HG02678 (cell line): ENCODE measurements around the gene SLAMF1.
"Not testable (repeated sequence)": the region's sequence is repeated elsewhere in the genome, so short reads cannot be mapped to it uniquely, and the experiment has no call there.

Experiments
- ATAC-seq: cut with Tn5 transposase; IDR thresholded peaks from one replicate; pipeline ENCODE4 v1.9.1; 2021; ENCODE audit warnings: mild to moderate bottlenecking, moderate library complexity; ENCODE audit not compliant: unreplicated experiment

SLAMF1 gene

GRCh38 chr1:160567858-160568682, 78.8 kb downstream of the SLAMF1 start:
- ATAC-seq = peak; percentile 55

GRCh38 chr1:160567341-160567740, 79.5 kb downstream of the SLAMF1 start:
- no peak for ATAC-seq

GRCh38 chr1:160565564-160565963, 81.3 kb downstream of the SLAMF1 start:
- no peak for ATAC-seq

- ATAC-seq = not testable (repeated sequence)
These were observed 83.6 kb downstream of the SLAMF1 start for GRCh38 chr1:160563230-160563629.

DNA sequence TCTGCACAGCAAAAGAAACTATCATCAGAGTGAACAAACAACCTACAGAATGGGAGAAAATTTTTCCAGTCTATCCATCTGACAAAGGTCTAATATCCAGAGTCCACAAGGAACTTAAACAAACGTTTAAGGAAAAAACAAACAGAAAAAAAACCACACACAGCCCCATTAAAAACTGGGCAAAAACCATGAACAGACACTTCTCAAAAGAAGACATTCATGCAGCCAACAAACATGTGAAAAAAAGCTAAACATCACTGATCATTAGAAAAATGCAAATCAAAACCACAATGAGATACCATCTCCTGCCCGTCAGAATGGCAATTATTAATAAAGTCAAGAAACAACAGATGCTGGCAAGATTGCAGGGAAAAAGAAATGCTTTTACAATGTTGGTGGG, 84.1 kb downstream of the SLAMF1 start:
- ATAC-seq = not testable (repeated sequence)

DNA sequence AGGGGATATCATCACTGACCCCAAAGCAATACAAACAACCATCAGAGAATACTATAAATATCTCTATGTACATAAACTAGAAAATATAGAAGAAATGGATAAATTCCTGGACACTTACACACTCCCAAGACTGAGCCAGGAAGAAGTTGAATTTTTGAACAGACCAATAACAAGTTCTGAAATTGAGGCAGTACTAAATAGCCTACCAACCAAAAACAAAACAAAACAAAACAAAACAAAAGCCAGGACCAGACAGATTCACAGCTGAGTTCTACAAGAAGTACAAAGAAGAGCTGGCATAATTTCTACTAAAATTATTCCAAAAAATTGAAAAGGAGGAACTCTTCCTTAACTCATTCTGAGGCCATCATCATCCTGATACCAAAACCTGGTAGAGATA, 86.0 kb downstream of the SLAMF1 start:
- ATAC-seq = no peak

DNA sequence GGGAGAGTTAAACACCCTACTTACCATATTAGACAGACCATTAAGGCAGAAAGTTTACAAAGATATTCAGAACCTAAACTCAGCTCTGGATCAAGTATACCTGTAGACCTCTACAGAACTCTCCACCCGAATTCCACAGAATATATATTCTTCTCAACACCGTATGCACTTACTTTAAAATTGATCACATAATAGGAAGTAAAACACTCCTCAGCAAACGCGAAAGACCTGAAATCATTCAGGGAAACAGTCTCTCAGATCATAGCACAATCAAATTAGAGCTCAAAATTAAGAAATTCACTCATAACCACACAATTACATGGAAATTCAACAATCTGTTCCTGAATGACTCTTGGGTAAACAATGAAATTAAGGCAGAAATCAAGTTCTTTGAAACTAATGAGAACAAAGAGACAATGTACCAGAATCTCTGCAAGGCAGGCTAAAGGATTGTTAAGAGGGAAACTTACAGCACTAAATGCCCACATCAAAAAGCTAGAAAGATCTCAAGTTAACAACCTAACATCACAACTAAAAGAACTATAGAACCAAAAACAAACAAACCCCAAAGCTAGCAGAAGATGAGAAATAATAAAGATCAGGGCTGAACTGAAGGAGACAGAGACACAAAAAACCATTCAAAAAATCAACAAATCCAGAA, 86.7 kb downstream of the SLAMF1 start:
- no peak for ATAC-seq

- ATAC-seq = not testable (repeated sequence)
These were observed 87.4 kb downstream of the SLAMF1 start for GRCh38 chr1:160559437-160559836.

DNA sequence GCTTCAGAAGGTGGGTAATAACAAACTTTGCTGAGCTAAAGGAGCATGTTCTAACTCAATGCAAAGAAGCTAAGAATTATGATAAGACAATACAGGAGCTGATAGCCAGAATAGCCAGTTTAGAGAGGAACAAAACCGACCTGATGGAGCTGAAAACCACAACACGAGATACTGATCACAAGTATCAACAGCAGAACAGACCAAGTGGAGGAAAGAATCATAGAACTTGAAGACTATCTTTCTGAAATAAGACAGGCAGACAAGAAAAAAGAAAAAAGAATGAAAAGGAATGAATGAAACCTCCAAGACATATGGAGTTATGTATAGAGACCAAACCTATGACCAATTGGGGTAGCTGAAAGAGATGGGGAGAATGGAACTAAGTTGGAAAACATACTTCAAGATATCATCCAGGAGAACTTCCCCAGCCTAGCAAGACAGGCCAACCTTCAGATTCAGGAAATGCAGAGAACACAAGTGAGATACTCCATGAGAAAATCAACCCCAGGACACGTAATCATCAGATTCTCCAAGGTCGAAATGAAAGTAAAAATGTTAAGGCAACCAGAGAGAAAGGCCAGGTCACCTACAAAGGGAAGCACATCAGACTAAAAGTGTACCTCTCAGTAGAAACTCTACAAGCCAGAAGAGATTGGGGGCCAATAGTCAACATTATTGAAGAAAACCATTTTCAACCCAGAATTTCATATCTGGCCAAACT, 88.0 kb downstream of the SLAMF1 start:
- no peak for ATAC-seq
